Measurements from ENCODE around the gene C1GALT1. TPM values are rescaled to one million over a fixed set of nuclear protein-coding genes. Genes with fewer than 3 reads are reported as not detected.

The C1GALT1 gene
- total RNA-seq, 1 donor from 2014 or later: 63.4 TPM

DNA sequence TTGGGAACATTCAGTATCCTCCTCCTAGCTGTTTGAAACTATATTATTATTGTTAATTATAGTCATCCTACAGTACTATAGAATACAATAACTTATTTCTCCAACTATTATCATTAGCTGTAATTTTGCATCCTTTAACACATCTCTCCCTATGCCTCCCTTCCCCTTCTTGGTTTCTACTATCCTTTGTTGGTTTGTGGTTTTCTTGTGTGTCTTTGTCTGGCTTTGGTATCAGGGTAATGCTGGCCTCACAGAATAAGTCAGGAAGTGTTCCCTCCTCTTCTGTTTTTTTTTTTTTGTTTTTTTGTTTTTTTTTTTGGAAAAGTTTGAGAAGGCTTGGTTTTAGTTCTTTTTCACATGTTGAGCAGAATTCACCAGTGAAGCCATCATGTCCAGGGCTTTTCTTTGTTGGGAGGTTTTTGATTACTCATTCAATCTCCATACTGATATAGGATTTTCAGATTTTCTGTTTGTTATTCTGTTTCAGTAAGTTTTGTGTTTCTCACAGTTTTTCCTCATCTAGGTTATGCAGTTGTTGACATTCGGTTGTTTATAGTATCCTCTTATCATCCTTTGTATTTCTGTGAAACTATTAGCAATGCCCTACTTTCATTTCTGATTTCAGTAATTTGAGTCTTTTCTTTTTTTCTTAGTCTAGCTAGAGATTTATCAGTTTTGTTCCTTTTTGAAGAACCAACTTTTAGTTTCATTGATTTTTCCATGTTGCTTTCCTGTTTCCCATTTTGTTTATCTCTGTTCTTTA, 21.6 kb downstream of the C1GALT1 start:
- H3K9me3 Mint-ChIP-seq (ENCODE audit: low read depth): peaks cover 27% of the 10 kb centered on the region
- no peak for DNase-seq (ENCODE audit: low spot score, unreplicated experiment)
- TF ChIP-seq CTCF (IDR thresholded peaks at IDR 0.05; ENCODE audit: unreplicated experiment): no peak
- peaks cover 41% of the 10 kb centered on the region for H3K36me3 Mint-ChIP-seq (ENCODE audit: insufficient read depth)
- no peaks in the 10 kb centered on the region for H3K27me3 Mint-ChIP-seq
- no peak overlapping the region for H3K4me3 Mint-ChIP-seq (ENCODE audit: low read depth)
- H3K4me1 Mint-ChIP-seq (ENCODE audit: low read depth): peaks cover 28% of the 10 kb centered on the region
- no peak overlapping the region for H3K27ac Mint-ChIP-seq

GRCh38 chr7:7207876-7208275, 25.5 kb downstream of the C1GALT1 start:
- no peak overlapping the region for H3K27ac Mint-ChIP-seq
- H3K36me3 Mint-ChIP-seq (ENCODE audit: insufficient read depth): peaks cover 33% of the 10 kb centered on the region
- H3K27me3 Mint-ChIP-seq: no peaks in the 10 kb centered on the region
- H3K4me3 Mint-ChIP-seq (ENCODE audit: low read depth): no peak overlapping the region
- DNase-seq (ENCODE audit: low spot score, unreplicated experiment): no peak
- TF ChIP-seq CTCF (IDR thresholded peaks at IDR 0.05; ENCODE audit: unreplicated experiment): no peak
- peaks cover 29% of the 10 kb centered on the region for H3K4me1 Mint-ChIP-seq (ENCODE audit: low read depth)
- peaks cover 23% of the 10 kb centered on the region for H3K9me3 Mint-ChIP-seq (ENCODE audit: low read depth)

DNA sequence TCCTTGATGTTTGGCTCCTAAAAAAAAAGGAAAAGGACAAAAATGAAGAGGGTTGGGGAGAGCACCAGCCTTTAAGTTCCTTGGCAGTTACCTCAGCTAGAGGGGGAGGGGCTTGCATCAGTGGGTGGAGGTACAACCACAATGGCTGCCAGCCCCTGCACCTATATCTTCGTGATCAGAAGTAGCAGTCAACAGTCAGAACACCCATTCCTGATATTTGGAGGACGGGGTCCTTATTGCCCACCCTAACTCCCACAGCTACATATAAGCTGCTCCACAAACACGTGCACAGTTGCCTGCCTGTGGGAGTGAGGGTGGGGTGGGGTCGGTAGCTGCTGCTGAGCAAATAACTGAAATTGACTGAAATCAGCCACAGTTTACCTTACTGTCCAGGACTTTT, 26.2 kb downstream of the C1GALT1 start:
- H3K27ac Mint-ChIP-seq: no peak overlapping the region
- no peak for DNase-seq (ENCODE audit: low spot score, unreplicated experiment)
- H3K4me1 Mint-ChIP-seq (ENCODE audit: low read depth): peaks cover 29% of the 10 kb centered on the region
- TF ChIP-seq CTCF (IDR thresholded peaks at IDR 0.05; ENCODE audit: unreplicated experiment): no peak
- H3K27me3 Mint-ChIP-seq: no peaks in the 10 kb centered on the region
- H3K36me3 Mint-ChIP-seq (ENCODE audit: insufficient read depth): peaks cover 29% of the 10 kb centered on the region
- peaks cover 19% of the 10 kb centered on the region for H3K9me3 Mint-ChIP-seq (ENCODE audit: low read depth)
- no peak overlapping the region for H3K4me3 Mint-ChIP-seq (ENCODE audit: low read depth)

GRCh38 chr7:7209412-7210050, 27.2 kb downstream of the C1GALT1 start:
- H3K27me3 Mint-ChIP-seq: no peaks in the 10 kb centered on the region

More at GRCh38 chr7:7209412-7210050, 27.2 kb downstream of the C1GALT1 start:
- DNase-seq (ENCODE audit: low spot score, unreplicated experiment): no peak
- Mint-ChIP-seq H3K4me1 (ENCODE audit: low read depth) (peaks cover 28% of the 10 kb centered on the region), H3K36me3 (ENCODE audit: insufficient read depth) (peaks cover 24% of the 10 kb centered on the region), H3K4me3 (ENCODE audit: low read depth) (no peak overlapping the region), H3K9me3 (ENCODE audit: low read depth) (peaks cover 11% of the 10 kb centered on the region), H3K27ac (peak overlapping the region; percentile 24)
- no peak for TF ChIP-seq CTCF (IDR thresholded peaks at IDR 0.05; ENCODE audit: unreplicated experiment)
